CD14-positive monocyte (primary cell): ENCODE data around the gene DRGX. TPM values are rescaled to one million over a fixed set of nuclear protein-coding genes. Genes with fewer than 3 reads are reported as not detected.

Experiments used
- DNase-seq, 3 donors: peaks; one replicate each; pipeline ENCODE4 v3.0.0-alpha.2; 2011 to 2022
- H2AFZ ChIP-seq: 2 replicates; pipeline ENCODE4 v1.6.0; 2012; ENCODE audit warnings: mild to moderate bottlenecking, low read depth, low read length, inconsistent platforms; ENCODE audit not compliant: insufficient read depth, poor library complexity, severe bottlenecking
- H3K27ac ChIP-seq, 2 donors: 1 replicate in 1 of 2; 2 replicates in 1 of 2; pipeline ENCODE4 v1.5.1; 2012 to 2013; ENCODE audit warnings: low read length in 2 of 2, control low read depth in 1 of 2, inconsistent platforms in 1 of 2, low read depth in 1 of 2, mild to moderate bottlenecking in 1 of 2
- H3K27me3 ChIP-seq, 2 donors: one replicate each; pipeline versions ENCODE4 v1.6.0 to v1.6.1; 2011 to 2013; ENCODE audit warnings: low read length in 2 of 2; ENCODE audit not compliant: control insufficient read depth in 2 of 2, insufficient read depth in 2 of 2
- H3K36me3 ChIP-seq, 2 donors: replicated peaks in 1 of 2; 1 replicate in 1 of 2; 2 replicates in 1 of 2; pipeline versions ENCODE4 v1.5.1 to v1.6.1; 2012 to 2013; ENCODE audit warnings: low read length in 2 of 2, control low read depth in 1 of 2, inconsistent platforms in 1 of 2, mild to moderate bottlenecking in 1 of 2; ENCODE audit not compliant: insufficient read depth in 2 of 2, control insufficient read depth in 1 of 2
- H3K4me1 ChIP-seq, 2 donors: 1 replicate in 1 of 2; 2 replicates in 1 of 2; pipeline versions ENCODE4 v1.5.1 to v1.6.1; 2012 to 2013; ENCODE audit warnings: low read length in 2 of 2, control low read depth in 1 of 2, inconsistent platforms in 1 of 2, mild to moderate bottlenecking in 1 of 2, moderate library complexity in 1 of 2; ENCODE audit not compliant: insufficient read depth in 2 of 2, control insufficient read depth in 1 of 2
- H3K4me2 ChIP-seq: replicated peaks from 2 replicates; pipeline ENCODE3; 2012; ENCODE audit warnings: low read length, moderate library complexity, mild to moderate bottlenecking; ENCODE audit not compliant: poor library complexity, severe bottlenecking; ENCODE audit errors: extremely low read depth
- H3K4me3 ChIP-seq, 3 experiments: fragments of 200-600 bp in 1 of 3; sonication (generic) in 1 of 3; replicated peaks in 1 of 3; 1 replicate in 2 of 3; 2 replicates in 1 of 3; pipeline ENCODE4 v1.5.1; 2011 to 2013; ENCODE audit warnings: low read length in 3 of 3, mild to moderate bottlenecking in 3 of 3, control low read depth in 2 of 3, low read depth in 2 of 3, inconsistent platforms in 1 of 3, moderate library complexity in 1 of 3
- H3K79me2 ChIP-seq: 2 replicates; pipeline ENCODE4 v1.6.0; 2012; ENCODE audit warnings: mild to moderate bottlenecking, control low read depth, inconsistent platforms, low read length, moderate library complexity; ENCODE audit not compliant: insufficient read depth
- H3K9ac ChIP-seq: 2 replicates; pipeline ENCODE4 v1.6.0; 2017; ENCODE audit warnings: low read length, mild to moderate bottlenecking; ENCODE audit not compliant: insufficient read depth, poor library complexity, severe bottlenecking
- H3K9me3 ChIP-seq, 2 donors: replicated peaks in 1 of 2; 1 replicate in 1 of 2; 2 replicates in 1 of 2; pipeline versions ENCODE4 v1.5.1 to v1.6.1; 2012 to 2013; ENCODE audit warnings: low read length in 2 of 2, control low read depth in 1 of 2; ENCODE audit not compliant: control insufficient read depth in 1 of 2, insufficient read depth in 1 of 2
- H4K20me1 ChIP-seq: 2 replicates; pipeline ENCODE4 v1.6.0; 2012; ENCODE audit warnings: mild to moderate bottlenecking, low read length, control low read depth, moderate library complexity; ENCODE audit not compliant: insufficient read depth
- H3K27ac Mint-ChIP-seq, 7 donors: one replicate each; pipeline ENCODE4 v1.8.0; 2020; ENCODE audit warnings: mild to moderate bottlenecking in 7 of 7, mixed read lengths in 7 of 7, moderate library complexity in 6 of 7, inconsistent platforms in 2 of 7
- H3K27me3 Mint-ChIP-seq, 3 donors: one replicate each; pipeline ENCODE4 v1.8.0; 2021 to 2022; ENCODE audit warnings: low read depth in 3 of 3, mild to moderate bottlenecking in 3 of 3, mixed read lengths in 3 of 3, moderate library complexity in 3 of 3, inconsistent platforms in 1 of 3
- H3K36me3 Mint-ChIP-seq, 2 donors: one replicate each; pipeline ENCODE4 v1.8.0; 2020; ENCODE audit warnings: mixed read lengths in 2 of 2, inconsistent platforms in 1 of 2, mild to moderate bottlenecking in 1 of 2
- H3K4me1 Mint-ChIP-seq: one replicate; pipeline ENCODE4 v1.8.0; 2020; ENCODE audit warnings: mild to moderate bottlenecking, mixed read lengths
- H3K4me3 Mint-ChIP-seq, 2 donors: one replicate each; pipeline ENCODE4 v1.8.0; 2020; ENCODE audit warnings: mild to moderate bottlenecking in 2 of 2, mixed read lengths in 2 of 2, moderate library complexity in 1 of 2
- H3K9me3 Mint-ChIP-seq, 7 donors: one replicate each; pipeline ENCODE4 v1.8.0; 2020 to 2022; ENCODE audit warnings: mixed read lengths in 7 of 7, mild to moderate bottlenecking in 6 of 7, moderate library complexity in 6 of 7, inconsistent platforms in 2 of 7
- WGBS: methylation state at CpG from one replicate; pipeline ENCODE4 v1.1.5; 2013; ENCODE audit warnings: missing lambda C conversion rate; ENCODE audit not compliant: insufficient coverage; 5-methylcytosine and 5-hydroxymethylcytosine counted together
- intact Hi-C, 2 donors: fragments of 100-400 bp; cut with micrococcal nuclease; formaldehyde crosslinking; loops; one replicate each; pipeline versions ENCODE4 v1.15.0 to v1.15.1; 2023
- polyA plus RNA-seq, 3 donors: library from polyadenylated mRNA; depleted of rRNA in 1 of 3; unstranded in 2 of 3; stranded (reverse) in 1 of 3; fragments of 300-500 nt in 2 of 3; fragments of >200 nt in 1 of 3; fragmentation: Illumina TruSeq in 2 of 3; gene quantifications; 1 replicate in 2 of 3; 2 replicates in 1 of 3; pipeline ENCODE4 v1.2.3, GENCODE V29; 2012 to 2021
- TF ChIP-seq, protein P1 (sequence below): fragments of 200-600 bp; IDR thresholded peaks from one replicate; pipeline ENCODE4 v1.8.0; 2022; ENCODE audit warnings: antibody characterized with exemption, mild to moderate bottlenecking

Gene DRGX
- polyA plus RNA-seq, 3 donors, result not detected

DNA sequence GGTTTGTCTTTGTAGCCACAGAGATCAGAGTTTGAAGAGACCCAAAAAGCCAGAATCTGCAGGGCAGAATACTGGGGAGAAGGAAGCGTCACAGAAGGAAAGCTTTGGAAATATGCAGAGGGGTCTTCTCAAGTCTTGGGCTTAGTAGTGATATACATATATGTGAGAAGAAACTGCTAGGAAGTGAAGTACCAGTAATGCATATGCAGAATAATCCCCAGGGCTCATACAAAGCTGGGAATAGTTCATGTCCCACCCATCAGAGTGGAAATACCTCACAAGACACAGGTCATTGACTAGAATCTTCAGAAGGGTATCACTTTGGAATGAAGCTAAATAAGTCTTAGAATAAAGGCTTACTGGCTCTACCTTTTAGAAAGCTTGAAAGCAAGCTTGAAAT lies 57.3 kb downstream of the DRGX start:
- H3K4me2 ChIP-seq, result no peak overlapping the region
- H3K27ac ChIP-seq, result no peak overlapping the region
- H2AFZ ChIP-seq, result no peak overlapping the region
- no peaks in the 10 kb centered on the region for H3K79me2 ChIP-seq
- H3K9ac ChIP-seq, result no peak overlapping the region
- H4K20me1 ChIP-seq, result no peaks in the 10 kb centered on the region
- Mint-ChIP-seq H3K4me3 (no peak overlapping the region), H3K27me3 (peaks cover 0 to 10% (median 6%) of the 10 kb centered on the region in 3 donors), H3K36me3 (no peaks in the 10 kb centered on the region), H3K27ac (no peak overlapping the region), H3K9me3 (peaks cover 0 to 14% (median 9%) of the 10 kb centered on the region in 7 donors), H3K4me1 (no peaks in the 10 kb centered on the region)
- H3K27me3 ChIP-seq, result no peaks in the 10 kb centered on the region
- H3K4me1 ChIP-seq, result no peaks in the 10 kb centered on the region
- peaks cover 0 to 8% of the 10 kb centered on the region in 2 donors for H3K9me3 ChIP-seq
- WGBS, result 100% methylated on average over 1 of the region's 1 CpG
- DNase-seq, result no peak
- H3K4me3 ChIP-seq, result no peak overlapping the region
- H3K36me3 ChIP-seq, result no peaks in the 10 kb centered on the region
- TF ChIP-seq, protein P1, sequence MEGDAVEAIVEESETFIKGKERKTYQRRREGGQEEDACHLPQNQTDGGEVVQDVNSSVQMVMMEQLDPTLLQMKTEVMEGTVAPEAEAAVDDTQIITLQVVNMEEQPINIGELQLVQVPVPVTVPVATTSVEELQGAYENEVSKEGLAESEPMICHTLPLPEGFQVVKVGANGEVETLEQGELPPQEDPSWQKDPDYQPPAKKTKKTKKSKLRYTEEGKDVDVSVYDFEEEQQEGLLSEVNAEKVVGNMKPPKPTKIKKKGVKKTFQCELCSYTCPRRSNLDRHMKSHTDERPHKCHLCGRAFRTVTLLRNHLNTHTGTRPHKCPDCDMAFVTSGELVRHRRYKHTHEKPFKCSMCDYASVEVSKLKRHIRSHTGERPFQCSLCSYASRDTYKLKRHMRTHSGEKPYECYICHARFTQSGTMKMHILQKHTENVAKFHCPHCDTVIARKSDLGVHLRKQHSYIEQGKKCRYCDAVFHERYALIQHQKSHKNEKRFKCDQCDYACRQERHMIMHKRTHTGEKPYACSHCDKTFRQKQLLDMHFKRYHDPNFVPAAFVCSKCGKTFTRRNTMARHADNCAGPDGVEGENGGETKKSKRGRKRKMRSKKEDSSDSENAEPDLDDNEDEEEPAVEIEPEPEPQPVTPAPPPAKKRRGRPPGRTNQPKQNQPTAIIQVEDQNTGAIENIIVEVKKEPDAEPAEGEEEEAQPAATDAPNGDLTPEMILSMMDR, result no peak
- intact Hi-C loops, result no loop called here

DNA sequence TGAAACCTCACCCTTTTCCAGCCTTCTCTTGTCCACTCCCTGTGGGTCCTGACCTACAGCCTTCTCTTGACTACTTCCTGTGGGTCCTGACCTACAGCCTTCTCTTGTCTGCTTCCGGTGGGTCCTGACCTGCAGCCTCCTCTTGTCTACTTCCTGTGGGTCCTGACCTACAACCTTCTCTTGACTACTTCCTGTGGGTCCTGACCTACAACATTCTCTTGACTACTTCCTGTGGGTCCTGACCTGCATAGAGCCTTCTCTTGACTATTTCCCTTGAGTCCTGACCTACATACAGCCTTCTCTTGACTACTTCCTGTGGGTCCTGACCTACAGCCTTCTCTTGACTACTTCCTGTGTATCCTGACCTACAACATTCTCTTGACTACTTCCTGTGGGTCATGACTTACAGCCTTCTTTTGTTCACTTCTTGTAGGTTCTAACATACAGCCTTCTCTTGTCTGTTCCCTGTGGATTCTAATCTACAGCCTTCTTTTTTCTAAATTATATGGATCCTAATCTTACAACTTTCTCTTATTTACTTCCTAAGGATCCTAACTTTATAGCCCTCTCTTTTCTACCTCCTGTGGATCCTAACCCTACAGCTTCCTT lies 60.4 kb downstream of the DRGX start:
- no peak for DNase-seq
- H3K4me1 Mint-ChIP-seq, result no peaks in the 10 kb centered on the region
- H3K27ac ChIP-seq, result no peak overlapping the region
- TF ChIP-seq, protein P1, result no peak
- H3K27ac Mint-ChIP-seq, result peak overlapping the region in 1 of 7 donors; percentile 46
- intact Hi-C loops, result no loop called here
- no peak overlapping the region for H3K4me2 ChIP-seq
- peak overlapping the region; percentile 15 for H2AFZ ChIP-seq
- H3K36me3 Mint-ChIP-seq, result no peaks in the 10 kb centered on the region
- H3K79me2 ChIP-seq, result no peaks in the 10 kb centered on the region
- H3K4me1 ChIP-seq, result no peaks in the 10 kb centered on the region
- no peak overlapping the region for H3K4me3 ChIP-seq
- peaks cover 0 to 3% of the 10 kb centered on the region in 2 donors for H3K9me3 ChIP-seq
- peaks cover 0 to 12% (median 6%) of the 10 kb centered on the region in 7 donors for H3K9me3 Mint-ChIP-seq
- 90% methylated on average over 1 of the region's 1 CpG for WGBS
- no peaks in the 10 kb centered on the region for H3K27me3 ChIP-seq
- no peaks in the 10 kb centered on the region for H3K36me3 ChIP-seq
- no peaks in the 10 kb centered on the region for H4K20me1 ChIP-seq
- no peak overlapping the region for H3K4me3 Mint-ChIP-seq
- H3K9ac ChIP-seq, result no peak overlapping the region
- H3K27me3 Mint-ChIP-seq, result peaks cover 3 to 14% (median 8%) of the 10 kb centered on the region in 3 donors
